HL-60 (cell line): ENCODE results near the gene QRICH1. TPM values are rescaled to one million over a fixed set of nuclear protein-coding genes. Genes with fewer than 3 reads are reported as not detected.

ENCODE experiments used
- DNase-seq, 2 experiments: peaks; one replicate each; pipeline ENCODE4 v3.0.0-alpha.2; 2010 to 2020; ENCODE audit warnings: low read depth in 1 of 2, low spot score in 1 of 2
- H3K27ac ChIP-seq: fragments of 250-450 bp; sonication (Bioruptor Pico); replicated peaks from 2 replicates; pipeline ENCODE4 v1.5.1; 2020; ENCODE audit warnings: mild to moderate bottlenecking, moderate library complexity
- H3K27me3 ChIP-seq: fragments of 250-450 bp; sonication (Bioruptor Pico); 2 replicates; pipeline ENCODE4 v1.5.1; 2021; ENCODE audit warnings: mild to moderate bottlenecking, moderate library complexity; ENCODE audit not compliant: insufficient read depth, poor library complexity, severe bottlenecking
- H3K4me3 ChIP-seq: replicated peaks from 2 replicates; pipeline ENCODE4 v1.5.1; 2011; ENCODE audit warnings: mild to moderate bottlenecking, control low read depth, low read length; ENCODE audit not compliant: insufficient read depth
- CTCF ChIP-seq: IDR thresholded peaks from one replicate; pipeline ENCODE4 v1.5.1; 2011; ENCODE audit warnings: low read length, control low read depth, inconsistent platforms; ENCODE audit not compliant: insufficient read depth
- GABPA ChIP-seq: IDR thresholded peaks from 2 replicates; pipeline ENCODE4 v1.6.1; 2012; ENCODE audit warnings: low read depth
- POLR2AphosphoS5 ChIP-seq: IDR thresholded peaks from 2 replicates; pipeline ENCODE4 v1.6.1; 2012; ENCODE audit warnings: low read depth
- REST ChIP-seq: IDR thresholded peaks from 2 replicates; pipeline ENCODE4 v1.6.1; 2012; ENCODE audit warnings: low read depth; ENCODE audit not compliant: insufficient replicate concordance
- SPI1 ChIP-seq: IDR thresholded peaks from 2 replicates; pipeline ENCODE4 v1.6.1; 2012; ENCODE audit warnings: low read depth, mild to moderate bottlenecking, borderline replicate concordance
- microRNA-seq: library from miRNA; unstranded; fragments of <30 nt; microRNA quantifications from one replicate; pipeline ENCODE4, GENCODE V29; 2018

The QRICH1 gene

GRCh38 chr3:48982686-48983085 is 111.2 kb downstream of the QRICH1 start:
- DNase-seq: no peak
- Histone ChIP-seq H3K27me3 (no peaks in the 10 kb centered on the region), H3K4me3 (no peak overlapping the region), H3K27ac (no peak overlapping the region)
- TF ChIP-seq POLR2AphosphoS5: no peak
- no peak for TF ChIP-seq REST

GRCh38 chr3:48982016-48982415 is 111.9 kb downstream of the QRICH1 start:
- Histone ChIP-seq H3K27ac (no peak overlapping the region), H3K4me3 (no peak overlapping the region), H3K27me3 (no peaks in the 10 kb centered on the region)
- no peak for TF ChIP-seq REST
- TF ChIP-seq SPI1: no peak
- no peak for TF ChIP-seq CTCF
- TF ChIP-seq GABPA: no peak
- no peak for TF ChIP-seq POLR2AphosphoS5
- no peak for DNase-seq

- H3K27ac ChIP-seq: no peak overlapping the region
- H3K27me3 ChIP-seq: no peaks in the 10 kb centered on the region
- TF ChIP-seq REST (no peak), POLR2AphosphoS5 (no peak), SPI1 (no peak), CTCF (no peak), GABPA (no peak)
- no peak for DNase-seq
- no peak overlapping the region for H3K4me3 ChIP-seq
Measured at GRCh38 chr3:48980295-48980694, 113.6 kb downstream of the QRICH1 start.

Small RNA genes lying within 50 kb of the gene (microRNA-seq; reads per million reads assigned to microRNA genes)
- gene MIR191 (3,724 reads per million, percentile 94 among the genes with 10 or more reads in this experiment), gene MIR425 (18,121 reads per million, percentile 99 among the genes with 10 or more reads in this experiment), gene MIR6890 (not detected)
